Posterior cingulate gyrus (tissue), 11 donors: ENCODE measurements around the gene CCDC74B.
A peak's percentile ranks its signal among the peaks of the same experiment; 100 is the strongest.
"Not testable (repeated sequence)": the region's sequence is repeated elsewhere in the genome, so short reads cannot be mapped to it uniquely, and the experiment has no call there.

Experiments
- DNase-seq, 10 donors: peaks; one replicate each; pipeline versions ENCODE4 v3.0.0 to v3.0.0-alpha.2; 2020 to 2021; ENCODE audit warnings: mixed read lengths in 3 of 10
- intact Hi-C: fragments of 100-400 bp; cut with DNase I; formaldehyde crosslinking; loops from one replicate; pipeline ENCODE4 v1.15.1; 2023

The CCDC74B gene

DNA sequence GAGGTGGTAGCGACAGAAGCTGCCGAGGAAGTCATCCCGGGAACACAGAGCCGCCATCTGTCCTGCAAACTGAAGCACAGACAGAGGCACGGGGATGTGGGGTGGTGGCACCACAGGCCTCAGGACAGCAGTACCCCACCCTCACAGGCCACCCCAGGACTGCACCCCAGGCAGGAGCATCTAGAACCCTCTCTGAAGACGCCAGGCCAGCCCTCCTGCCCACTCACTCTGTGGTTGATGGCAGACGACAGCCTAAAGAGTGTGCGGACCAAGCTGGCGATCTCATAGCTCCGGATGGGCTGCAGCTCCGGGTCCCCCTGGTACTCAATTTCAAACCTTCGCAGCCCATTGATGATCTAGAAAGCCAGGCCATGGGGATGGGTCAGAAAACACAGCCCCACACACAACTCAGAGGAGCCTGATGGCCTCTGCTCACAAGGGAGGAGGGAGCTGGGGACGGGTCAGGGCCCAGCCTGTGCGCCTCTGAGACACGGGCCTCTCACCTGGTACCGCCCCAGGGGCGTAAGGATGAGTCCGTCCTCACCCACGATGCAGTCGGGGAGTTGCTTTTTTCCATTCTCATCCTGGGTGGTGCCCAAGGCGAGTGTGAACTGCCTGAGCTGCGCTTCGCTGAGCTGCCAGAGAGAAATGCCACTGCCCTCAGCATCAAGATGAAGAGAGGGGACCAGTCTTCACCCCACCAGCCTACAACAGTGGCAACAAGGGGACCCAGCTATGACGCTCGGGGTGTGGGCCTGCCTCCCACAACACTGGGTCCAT, 8.1 kb upstream of the CCDC74B start:
- intact Hi-C loops, result no loop called here
- peak in 3 of 10 donors; percentile 46 to 71 (median 52) for DNase-seq

DNA sequence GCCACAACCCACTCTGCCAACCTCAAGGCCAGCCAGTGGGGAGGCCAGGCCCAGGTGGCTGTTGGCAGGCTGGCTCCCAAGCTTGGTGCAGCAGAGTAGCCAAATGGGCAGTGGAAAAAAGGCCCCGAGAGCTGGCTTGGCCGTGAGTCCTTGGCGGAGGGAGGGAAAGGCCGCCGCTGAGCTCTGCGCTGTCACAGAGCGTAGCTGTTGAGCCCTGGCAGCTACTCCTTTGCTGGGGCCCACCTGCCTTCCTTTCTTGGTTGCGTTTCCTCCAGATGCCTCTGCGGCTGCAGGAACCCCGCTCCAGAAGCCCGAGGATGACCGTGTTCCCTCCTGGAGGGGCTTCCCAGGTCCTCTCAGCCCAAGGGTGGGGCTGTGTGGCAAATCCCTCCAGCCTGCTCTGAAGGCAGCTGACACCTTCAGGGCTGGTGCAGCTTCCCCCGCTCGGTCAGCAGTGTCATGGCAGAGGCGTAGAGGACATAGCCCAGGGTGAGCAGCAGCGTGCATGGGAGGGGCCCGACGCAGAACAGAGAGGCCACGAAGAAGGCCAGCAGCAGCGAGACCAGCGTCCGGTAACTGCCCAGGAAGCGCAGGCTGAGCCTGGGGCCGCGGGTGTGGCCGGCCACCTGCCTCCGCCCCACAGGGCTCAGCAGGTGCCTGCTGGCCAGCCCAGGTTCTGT, 7.4 kb upstream of the CCDC74B start:
- DNase-seq, result peak in 3 of 10 donors; percentile 60 to 77 (median 72)
- intact Hi-C loops, result not testable (repeated sequence)

DNA sequence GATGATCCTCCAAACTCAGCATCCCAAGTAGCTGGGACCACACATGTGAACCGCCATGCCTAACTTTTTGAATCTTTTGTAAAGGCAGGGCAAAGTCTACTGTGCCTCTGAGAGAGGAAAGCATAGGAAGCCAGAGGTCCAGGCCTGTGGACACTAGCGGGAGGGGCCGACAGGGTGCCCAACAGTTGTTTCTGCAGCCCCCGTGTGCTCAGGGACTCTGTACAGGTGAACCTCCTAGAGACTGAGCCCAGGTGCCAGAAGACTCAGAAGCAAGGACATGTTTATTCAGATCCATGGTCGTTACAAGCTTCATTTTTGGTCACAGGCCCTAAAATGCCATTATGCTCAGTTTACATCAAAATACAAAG, 6.2 kb upstream of the CCDC74B start:
- peak in 3 of 10 donors; percentile 7 to 31 (median 25) for DNase-seq
- intact Hi-C loops, result not testable (repeated sequence)

DNA sequence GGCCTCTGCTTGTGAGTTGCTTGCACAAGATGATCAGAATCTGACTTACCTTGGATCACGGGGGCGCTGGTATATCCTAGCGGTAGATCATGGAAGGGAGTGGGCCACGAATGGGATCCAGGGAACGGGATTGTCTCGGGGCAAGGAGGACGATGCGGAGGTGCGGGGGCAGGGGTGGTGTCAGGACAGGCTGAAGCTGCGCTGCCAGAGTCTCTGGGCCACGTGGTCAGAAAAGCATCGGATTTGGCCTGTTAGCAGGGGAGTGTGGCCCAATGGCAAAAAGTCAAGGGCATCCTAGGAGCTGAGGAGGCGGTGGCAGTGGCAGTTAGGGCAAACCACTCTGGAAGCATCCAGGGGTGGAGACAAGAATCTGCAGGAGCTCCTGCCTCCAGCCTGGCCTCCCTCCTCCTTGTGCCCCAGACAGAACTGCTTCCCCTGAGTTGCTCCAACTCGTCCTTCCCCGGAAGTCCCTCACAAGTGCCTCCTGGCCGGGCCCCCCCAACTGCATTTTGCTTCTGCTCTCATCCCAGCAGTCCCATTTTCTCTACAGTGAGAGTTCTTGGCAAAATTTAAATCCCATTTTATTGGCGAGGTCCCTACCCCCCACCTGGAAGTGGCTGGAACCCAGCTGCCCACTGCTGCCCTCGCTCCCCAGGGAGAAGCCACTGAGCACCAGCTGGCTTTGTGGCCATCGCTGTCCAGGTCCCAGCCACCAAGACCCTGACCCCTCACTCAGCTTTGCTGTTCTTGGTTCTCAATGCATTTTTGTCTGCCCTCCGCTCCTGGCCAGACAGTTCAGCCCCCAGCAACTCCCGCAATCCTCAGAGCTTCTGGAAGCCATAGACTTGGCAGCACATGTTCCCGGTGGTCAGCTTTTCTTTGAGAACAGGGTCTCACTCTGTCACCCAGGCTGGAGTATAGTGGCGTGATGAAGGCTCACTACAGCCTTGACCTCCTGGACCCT, 5.6 kb upstream of the CCDC74B start:
- DNase-seq, result peak in 3 of 10 donors; percentile 53 to 76 (median 67)

GRCh38 chr2:130148515-130148914, 3.6 kb upstream of the CCDC74B start:
- DNase-seq, intact Hi-C loops: not testable (repeated sequence)

More for the DNA sequence above, 5.6 kb upstream of the CCDC74B start:
- intact Hi-C loops, result no loop called here

- intact Hi-C loops, result not testable (repeated sequence)
- DNase-seq, result peak in 3 of 10 donors; percentile 50 to 55 (median 53)
These were observed 1.5 kb downstream of the CCDC74B start for GRCh38 chr2:130143266-130144039.

GRCh38 chr2:130142396-130143265, 2.3 kb downstream of the CCDC74B start:
- peak in 3 of 10 donors; percentile 45 to 60 (median 46) for DNase-seq
- intact Hi-C loops, result not testable (repeated sequence)

GRCh38 chr2:130141645-130142370, 3.1 kb downstream of the CCDC74B start:
- intact Hi-C loops, result not testable (repeated sequence)
- DNase-seq, result peak in 3 of 10 donors; percentile 43 to 74 (median 63)

GRCh38 chr2:130141002-130141401, 3.9 kb downstream of the CCDC74B start:
- peak in 3 of 10 donors; percentile 27 to 50 (median 31) for DNase-seq
- intact Hi-C loops, result not testable (repeated sequence)

DNA sequence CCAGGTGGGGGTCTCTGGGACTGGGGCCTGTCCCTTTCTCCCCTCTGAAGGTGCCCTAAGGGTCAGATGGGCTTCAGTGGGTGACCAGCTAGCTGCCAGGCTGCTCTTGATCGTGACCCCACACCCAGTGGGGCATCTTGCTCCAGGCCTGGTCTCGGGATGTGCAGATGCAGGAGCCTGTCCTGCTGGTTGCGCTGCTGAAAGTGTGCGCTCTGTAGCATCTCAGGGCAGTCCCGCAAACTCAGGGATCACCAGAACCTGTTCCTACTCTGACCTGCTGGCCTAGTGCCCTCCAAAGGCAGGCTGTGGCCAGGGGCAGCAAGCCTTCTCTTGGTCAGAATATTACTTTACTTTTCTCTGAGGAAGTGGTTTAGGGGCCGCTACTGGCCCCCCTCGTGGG, 4.4 kb downstream of the CCDC74B start:
- DNase-seq, result peak in 2 of 10 donors; percentile 41 to 55
- intact Hi-C loops, result not testable (repeated sequence)

DNA sequence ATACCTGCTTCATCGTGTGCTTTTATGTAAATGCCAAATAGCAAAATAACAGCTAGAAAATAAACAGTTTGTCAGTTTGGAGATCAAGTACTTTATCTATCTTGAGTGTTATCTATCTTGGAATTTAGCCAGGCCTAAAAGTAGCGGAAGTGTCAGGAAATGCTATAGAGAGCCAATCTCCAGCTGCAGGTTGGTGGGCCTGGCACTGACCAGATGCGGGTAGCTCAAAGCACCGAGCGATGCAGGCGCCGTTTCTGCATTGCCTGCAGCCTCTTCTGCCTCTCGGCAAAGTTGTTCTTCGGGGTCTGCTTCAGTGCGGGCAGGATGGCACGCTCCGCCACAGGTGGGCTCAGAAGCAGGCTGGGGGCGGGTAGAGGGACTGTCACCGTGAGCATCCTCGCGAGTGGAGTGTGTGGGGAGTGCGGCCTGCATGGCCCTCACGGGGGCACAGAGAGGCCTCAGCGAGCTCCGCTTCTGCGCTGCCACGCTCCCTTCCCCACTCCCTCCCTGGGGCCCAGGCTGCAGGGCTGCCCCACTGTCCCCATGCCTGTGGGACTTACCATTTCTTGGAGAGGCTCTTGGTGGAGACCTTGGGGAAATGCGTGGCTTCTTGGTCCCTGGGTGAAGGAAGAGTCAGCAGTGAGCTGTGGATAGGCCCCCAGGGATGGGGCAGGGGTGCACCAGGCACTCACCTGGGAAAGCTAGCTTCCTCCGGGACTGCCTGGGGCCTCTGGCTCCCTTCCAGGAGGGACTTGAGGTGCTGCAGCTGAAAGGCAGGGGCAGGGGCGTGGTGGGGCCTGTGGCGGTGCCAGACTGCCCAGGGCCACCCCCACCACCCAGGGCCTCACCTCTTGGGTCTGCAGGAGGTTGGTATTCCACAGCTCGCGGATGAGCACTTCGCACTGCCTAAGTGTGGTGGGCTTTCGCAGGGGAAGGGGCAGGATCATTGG, 5.3 kb downstream of the CCDC74B start:
- intact Hi-C loops, result not testable (repeated sequence)
- peak in 3 of 10 donors; percentile 49 to 67 (median 50) for DNase-seq

- peak in 3 of 10 donors; percentile 48 to 69 (median 57) for DNase-seq
- intact Hi-C loops, result not testable (repeated sequence)
These were observed 6.1 kb downstream of the CCDC74B start for GRCh38 chr2:130138841-130139251.

GRCh38 chr2:130138326-130138725, 6.6 kb downstream of the CCDC74B start:
- intact Hi-C loops, result not testable (repeated sequence)
- peak in 2 of 10 donors; percentile 29 to 54 for DNase-seq

GRCh38 chr2:130137118-130137517, 7.8 kb downstream of the CCDC74B start:
- DNase-seq, result peak in 2 of 10 donors; percentile 30 to 68
- intact Hi-C loops, result not testable (repeated sequence)

DNA sequence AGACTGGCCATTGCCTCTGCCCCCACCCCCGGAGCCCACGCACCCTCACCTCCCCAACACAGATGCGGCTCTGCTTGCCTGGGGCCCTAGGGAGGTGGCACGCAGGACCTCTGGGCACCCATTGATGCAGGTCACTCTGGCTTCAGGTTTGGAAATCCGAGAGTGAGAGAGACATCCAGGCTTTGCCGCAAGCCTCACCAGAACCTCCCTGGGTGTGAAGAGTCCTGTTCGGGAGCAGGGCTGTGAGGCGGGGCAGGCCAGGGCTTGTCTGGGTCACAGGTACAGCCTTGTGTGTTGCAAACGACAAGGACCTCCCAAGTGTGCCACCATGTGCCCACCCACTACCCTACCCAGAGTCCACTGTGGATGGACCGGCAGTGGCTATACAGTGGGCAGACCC, 8.4 kb downstream of the CCDC74B start:
- intact Hi-C loops, result not testable (repeated sequence)
- peak in 1 of 10 donors; percentile 24 for DNase-seq

DNA sequence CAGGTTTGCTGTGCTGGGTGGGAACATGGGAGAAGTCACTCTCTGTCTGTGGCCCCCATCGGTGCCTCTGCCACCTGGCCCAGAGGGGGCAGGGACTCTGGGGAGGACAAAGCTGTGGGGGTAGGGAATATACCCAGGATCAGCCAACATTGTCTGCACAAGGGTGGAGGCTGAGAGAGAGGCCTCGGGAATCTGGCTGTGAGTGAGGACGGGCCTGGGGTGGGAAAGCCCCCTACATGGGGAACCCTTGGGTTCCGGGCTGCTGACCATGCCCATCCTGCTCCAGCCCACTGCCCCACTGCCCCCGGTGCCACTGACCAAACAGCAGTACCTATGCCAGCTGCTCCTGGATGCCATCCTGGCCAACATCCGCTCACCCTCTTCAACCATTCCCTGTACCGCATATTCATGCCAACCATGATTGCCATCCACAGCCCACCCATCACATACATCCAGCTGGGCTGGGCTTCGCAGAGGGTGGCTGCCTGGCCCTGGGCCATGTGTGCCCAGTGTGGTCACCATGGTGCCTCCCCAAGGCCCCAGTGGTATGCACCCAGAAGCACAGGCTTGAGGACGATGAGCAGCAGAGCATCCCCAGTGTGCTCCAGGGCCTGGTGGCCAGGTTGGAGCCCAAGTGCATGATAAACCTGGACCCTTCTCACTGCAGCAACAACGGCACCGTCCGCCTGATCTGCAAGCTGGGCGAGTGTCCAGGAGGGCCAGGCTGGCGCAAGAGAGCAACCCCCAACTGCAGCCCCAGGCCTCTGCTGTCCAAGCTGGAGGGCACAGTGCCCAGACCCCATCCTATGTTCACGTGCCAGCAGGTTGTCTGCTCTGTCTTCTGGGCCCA, 9.0 kb downstream of the CCDC74B start:
- intact Hi-C loops, result no loop called here

More for the DNA sequence above, 9.0 kb downstream of the CCDC74B start:
- DNase-seq, result peak in 3 of 10 donors; percentile 41 to 76 (median 53)
